ENCODE results near the gene HLA-DPA1.

HLA-DPA1 gene

DNA sequence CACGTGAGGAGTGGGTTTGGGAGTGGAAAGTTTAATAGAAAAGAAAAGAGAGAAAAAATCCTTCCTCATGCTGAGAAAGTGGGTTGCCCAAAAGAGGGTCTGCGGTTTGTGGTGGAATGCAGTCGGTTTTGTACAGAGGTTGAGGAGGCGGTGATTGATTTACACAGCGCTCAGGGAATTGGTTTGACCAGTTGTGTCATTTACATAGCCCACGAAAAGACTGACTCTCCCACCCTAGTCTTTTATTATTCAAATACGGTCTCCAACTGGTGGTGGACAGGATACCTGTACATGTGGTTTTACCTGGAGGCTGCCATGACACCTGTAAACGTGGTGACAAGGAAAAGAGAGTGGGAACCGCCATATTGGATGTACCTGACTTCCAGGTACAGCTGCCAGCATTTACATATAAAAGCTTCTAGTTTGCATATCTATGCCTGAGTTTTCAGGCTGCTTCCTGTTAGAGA lies 44.4 kb upstream of the HLA-DPA1 start:
- H3K9ac ChIP-seq (ENCODE audit: low read length) = no peak overlapping the region
- no peaks in the 10 kb centered on the region for H3K36me3 ChIP-seq (replicated peaks; ENCODE audit: low read depth, low read length)
- TF ChIP-seq EZH2phosphoT487 (IDR thresholded peaks at IDR 0.05; ENCODE audit: low read depth) = no peak
- TF ChIP-seq, protein P1, sequence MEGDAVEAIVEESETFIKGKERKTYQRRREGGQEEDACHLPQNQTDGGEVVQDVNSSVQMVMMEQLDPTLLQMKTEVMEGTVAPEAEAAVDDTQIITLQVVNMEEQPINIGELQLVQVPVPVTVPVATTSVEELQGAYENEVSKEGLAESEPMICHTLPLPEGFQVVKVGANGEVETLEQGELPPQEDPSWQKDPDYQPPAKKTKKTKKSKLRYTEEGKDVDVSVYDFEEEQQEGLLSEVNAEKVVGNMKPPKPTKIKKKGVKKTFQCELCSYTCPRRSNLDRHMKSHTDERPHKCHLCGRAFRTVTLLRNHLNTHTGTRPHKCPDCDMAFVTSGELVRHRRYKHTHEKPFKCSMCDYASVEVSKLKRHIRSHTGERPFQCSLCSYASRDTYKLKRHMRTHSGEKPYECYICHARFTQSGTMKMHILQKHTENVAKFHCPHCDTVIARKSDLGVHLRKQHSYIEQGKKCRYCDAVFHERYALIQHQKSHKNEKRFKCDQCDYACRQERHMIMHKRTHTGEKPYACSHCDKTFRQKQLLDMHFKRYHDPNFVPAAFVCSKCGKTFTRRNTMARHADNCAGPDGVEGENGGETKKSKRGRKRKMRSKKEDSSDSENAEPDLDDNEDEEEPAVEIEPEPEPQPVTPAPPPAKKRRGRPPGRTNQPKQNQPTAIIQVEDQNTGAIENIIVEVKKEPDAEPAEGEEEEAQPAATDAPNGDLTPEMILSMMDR (IDR thresholded peaks at IDR 0.05; ENCODE audit: low read depth, low read length) = no peak
- H3K27me3 ChIP-seq (ENCODE audit: low read depth, low read length) = 0 out of 2 replicates have a peak, but pooled peaks cover 4% of the 10 kb centered on the region
- H3K4me1 ChIP-seq (ENCODE audit: low read length) = peaks cover 25% of the 10 kb centered on the region
- no peak overlapping the region for H3K4me2 ChIP-seq (ENCODE audit: low read length)
- no peak overlapping the region for H2AFZ ChIP-seq (ENCODE audit: low read depth, low read length)
- no peak overlapping the region for H3K27ac ChIP-seq (ENCODE audit: low read length)
- no peak overlapping the region for H3K4me3 ChIP-seq (ENCODE audit: low read length)
- no peaks in the 10 kb centered on the region for H4K20me1 ChIP-seq (ENCODE audit: insufficient read depth, low read length)
- no peaks in the 10 kb centered on the region for H3K79me2 ChIP-seq (ENCODE audit: low read length)
- no peaks in the 10 kb centered on the region for H3K9me3 ChIP-seq (ENCODE audit: insufficient read depth, low read length)

DNA sequence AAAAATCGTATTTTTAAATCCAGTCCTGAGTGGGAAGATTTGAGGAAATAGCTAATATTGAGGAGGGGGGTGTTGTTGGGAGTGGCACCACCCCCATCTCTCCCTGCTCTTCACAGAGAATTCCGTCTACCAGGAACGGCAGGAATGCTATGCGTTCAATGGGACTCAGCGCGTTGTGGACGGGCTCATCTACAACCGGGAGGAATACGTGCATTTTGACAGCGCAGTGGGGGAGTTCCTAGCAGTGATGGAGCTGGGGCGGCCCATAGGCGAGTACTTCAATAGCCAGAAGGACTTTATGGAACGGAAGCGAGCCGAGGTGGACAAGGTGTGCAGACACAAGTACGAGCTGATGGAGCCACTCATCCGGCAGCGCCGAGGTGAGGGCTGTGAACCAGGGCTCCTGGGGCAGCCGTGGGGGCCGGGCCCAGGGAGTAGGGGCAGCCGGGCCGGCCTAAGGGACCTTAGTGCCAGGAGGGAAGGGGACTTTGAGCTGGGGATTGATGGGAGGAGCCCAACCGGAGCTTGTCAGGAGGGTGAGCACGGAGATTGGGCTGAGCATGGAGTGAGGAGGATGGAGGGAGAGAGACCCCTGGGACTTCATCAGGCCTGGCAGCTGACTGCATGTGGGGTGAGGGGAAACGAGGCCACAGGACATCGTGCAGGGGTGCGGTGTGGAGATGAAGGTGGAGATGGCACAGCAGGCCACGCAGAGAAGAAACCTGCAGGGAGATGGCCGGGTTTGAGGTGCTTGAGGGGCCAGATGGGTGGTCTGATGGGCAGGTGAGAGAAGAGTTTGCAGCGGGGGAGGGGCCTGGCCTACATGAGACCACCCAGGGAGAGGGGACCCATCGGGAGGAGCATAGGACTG lies 43.6 kb upstream of the HLA-DPA1 start:
- no peak overlapping the region for H3K9ac ChIP-seq (ENCODE audit: low read length)
- no peak overlapping the region for H3K4me3 ChIP-seq (ENCODE audit: low read length)
- no peak overlapping the region for H2AFZ ChIP-seq (ENCODE audit: low read depth, low read length)
- peaks cover 31% of the 10 kb centered on the region for H3K4me1 ChIP-seq (ENCODE audit: low read length)
- no peaks in the 10 kb centered on the region for H4K20me1 ChIP-seq (ENCODE audit: insufficient read depth, low read length)
- no peaks in the 10 kb centered on the region for H3K79me2 ChIP-seq (ENCODE audit: low read length)
- H3K27ac ChIP-seq (ENCODE audit: low read length) = no peak overlapping the region
- H3K27me3 ChIP-seq (ENCODE audit: low read depth, low read length) = 0 out of 2 replicates have a peak, but pooled peaks cover 4% of the 10 kb centered on the region
- H3K36me3 ChIP-seq (replicated peaks; ENCODE audit: low read depth, low read length) = no peaks in the 10 kb centered on the region
- TF ChIP-seq, protein P1 (IDR thresholded peaks at IDR 0.05; ENCODE audit: low read depth, low read length) = no peak
- no peak for TF ChIP-seq EZH2phosphoT487 (IDR thresholded peaks at IDR 0.05; ENCODE audit: low read depth)
- H3K4me2 ChIP-seq (ENCODE audit: low read length) = no peak overlapping the region
- H3K9me3 ChIP-seq (ENCODE audit: insufficient read depth, low read length) = no peaks in the 10 kb centered on the region

DNA sequence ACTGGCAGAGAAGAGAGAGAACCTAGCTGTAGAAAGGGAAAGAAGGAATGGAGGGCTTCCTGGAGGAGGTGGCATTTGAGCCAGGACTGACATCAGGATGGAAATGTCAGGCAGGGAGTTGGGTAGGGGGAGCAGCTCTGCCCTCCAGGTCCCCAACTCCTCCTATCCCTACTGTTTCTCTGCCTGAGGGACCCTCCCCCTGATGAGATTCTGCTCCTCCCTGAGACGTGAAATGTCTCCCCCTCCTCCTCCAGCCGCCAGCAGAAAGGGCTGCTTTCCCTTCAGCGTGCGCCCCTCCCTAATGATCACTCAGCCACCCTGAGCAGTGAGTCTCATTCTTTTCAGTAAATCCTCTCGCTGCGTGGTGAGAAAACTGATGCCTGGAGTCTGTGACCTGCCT lies 43.0 kb upstream of the HLA-DPA1 start:
- Histone ChIP-seq H3K9ac (ENCODE audit: low read length) (no peak overlapping the region), H3K27me3 (ENCODE audit: low read depth, low read length) (0 out of 2 replicates have a peak, but pooled peaks cover 4% of the 10 kb centered on the region), H3K4me3 (ENCODE audit: low read length) (no peak overlapping the region), H3K27ac (ENCODE audit: low read length) (no peak overlapping the region), H3K9me3 (ENCODE audit: insufficient read depth, low read length) (no peaks in the 10 kb centered on the region), H2AFZ (ENCODE audit: low read depth, low read length) (no peak overlapping the region), H3K79me2 (ENCODE audit: low read length) (no peaks in the 10 kb centered on the region), H3K4me1 (ENCODE audit: low read length) (peaks cover 34% of the 10 kb centered on the region), H3K36me3 (replicated peaks; ENCODE audit: low read depth, low read length) (no peaks in the 10 kb centered on the region), H3K4me2 (ENCODE audit: low read length) (no peak overlapping the region), H4K20me1 (ENCODE audit: insufficient read depth, low read length) (no peaks in the 10 kb centered on the region)
- TF ChIP-seq, protein P1 (IDR thresholded peaks at IDR 0.05; ENCODE audit: low read depth, low read length) = no peak
- no peak for TF ChIP-seq EZH2phosphoT487 (IDR thresholded peaks at IDR 0.05; ENCODE audit: low read depth)

DNA sequence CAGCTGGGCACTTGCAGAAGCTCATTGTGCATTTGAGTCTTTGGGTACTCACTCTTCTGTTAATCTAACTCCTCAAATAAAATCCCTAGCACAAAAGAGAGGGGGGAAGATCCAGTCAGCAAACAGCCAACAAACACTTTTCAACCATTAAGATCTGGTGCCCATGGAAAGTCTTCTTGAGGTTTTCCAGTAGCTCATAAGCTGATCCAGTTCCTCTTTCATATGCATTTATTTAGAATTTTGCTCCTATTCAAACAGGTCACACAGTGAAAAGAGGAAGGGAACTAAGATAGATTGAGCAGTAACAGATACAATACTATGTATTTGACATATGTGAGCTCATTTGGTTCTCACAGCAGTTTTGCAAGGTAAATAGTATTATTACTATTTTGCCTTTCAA lies 41.0 kb upstream of the HLA-DPA1 start:
- H3K9ac ChIP-seq (ENCODE audit: low read length) = no peak overlapping the region
- no peaks in the 10 kb centered on the region for H3K36me3 ChIP-seq (replicated peaks; ENCODE audit: low read depth, low read length)
- peaks cover 34% of the 10 kb centered on the region for H3K4me1 ChIP-seq (ENCODE audit: low read length)
- H3K9me3 ChIP-seq (ENCODE audit: insufficient read depth, low read length) = no peaks in the 10 kb centered on the region
- no peak for TF ChIP-seq EZH2phosphoT487 (IDR thresholded peaks at IDR 0.05; ENCODE audit: low read depth)
- TF ChIP-seq, protein P1 (IDR thresholded peaks at IDR 0.05; ENCODE audit: low read depth, low read length) = no peak
- peak overlapping the region; percentile 41 for H3K4me3 ChIP-seq (ENCODE audit: low read length)
- peak overlapping the region; percentile 56 for H3K4me2 ChIP-seq (ENCODE audit: low read length)
- no peaks in the 10 kb centered on the region for H3K79me2 ChIP-seq (ENCODE audit: low read length)
- H2AFZ ChIP-seq (ENCODE audit: low read depth, low read length) = no peak overlapping the region
- H4K20me1 ChIP-seq (ENCODE audit: insufficient read depth, low read length) = no peaks in the 10 kb centered on the region
- H3K27me3 ChIP-seq (ENCODE audit: low read depth, low read length) = 0 out of 2 replicates have a peak, but pooled peaks cover 4% of the 10 kb centered on the region
- no peak overlapping the region for H3K27ac ChIP-seq (ENCODE audit: low read length)

Data from OCI-LY3 (cell line).